HG03457 (cell line): Measurements from ENCODE around the gene RPS6KA4.
"Not testable (repeated sequence)": the region's sequence is repeated elsewhere in the genome, so short reads cannot be mapped to it uniquely, and the experiment has no call there.

Source experiments
- ATAC-seq: cut with Tn5 transposase; IDR thresholded peaks from one replicate; pipeline ENCODE4 v1.9.1; 2021; ENCODE audit warnings: moderate number of reproducible peaks; ENCODE audit not compliant: unreplicated experiment

RPS6KA4 gene

GRCh38 chr11:64415286-64415685 lies 56.3 kb downstream of the RPS6KA4 start:
- no peak for ATAC-seq

- ATAC-seq = no peak
Observed at GRCh38 chr11:64415996-64416728, 57.2 kb downstream of the RPS6KA4 start.

GRCh38 chr11:64418233-64418632 lies 59.3 kb downstream of the RPS6KA4 start:
- ATAC-seq = not testable (repeated sequence)

GRCh38 chr11:64419257-64419790 lies 60.4 kb downstream of the RPS6KA4 start:
- ATAC-seq = no peak

- no peak for ATAC-seq
Observed at GRCh38 chr11:64419818-64420485, 61.0 kb downstream of the RPS6KA4 start.
